Erythroblast (primary cell): Measurements from ENCODE around the gene EP400.

Experiments
- GATA1 ChIP-seq: IDR thresholded peaks from 2 replicates; pipeline ENCODE4 v1.6.1; 2011; ENCODE audit warnings: low read depth, mild to moderate bottlenecking, control low read depth, low read length, moderate library complexity
- POLR2A ChIP-seq: IDR thresholded peaks from 2 replicates; pipeline ENCODE4 v1.6.1; 2011; ENCODE audit warnings: mild to moderate bottlenecking, low read length

GRCh38 chr12:132083941-132084620 is 134.3 kb downstream of the EP400 start:
- TF ChIP-seq POLR2A (peak; percentile 71), GATA1 (no peak)
